Measurements from ENCODE around the gene ANKRD33B. TPM values are rescaled to one million over a fixed set of nuclear protein-coding genes. Genes with fewer than 3 reads are reported as not detected.
"Not testable (repeated sequence)": the region's sequence is repeated elsewhere in the genome, so short reads cannot be mapped to it uniquely, and the experiment has no call there.

The ANKRD33B gene
- 0.06 and 0.46 TPM in 2 replicates for total RNA-seq (2014; rRNA removed)
- polyA plus RNA-seq (2012), result 0.47 TPM

- DNase-seq (ENCODE audit: low read depth), result peak; percentile 51
Measured at GRCh38 chr5:10563945-10564837, at the start of gene ANKRD33B. Gene ANKRD33B, plus strand, starts transcription at chr5:10564070. Its CDS starts 398 bp downstream, at chr5:10564468.

GRCh38 chr5:10514572-10514971, 49.3 kb upstream of the ANKRD33B start:
- DNase-seq (ENCODE audit: low read depth), result not testable (repeated sequence)

GRCh38 chr5:10515492-10515891, 48.4 kb upstream of the ANKRD33B start:
- DNase-seq (ENCODE audit: low read depth), result no peak

- DNase-seq (ENCODE audit: low read depth), result no peak
Measured at GRCh38 chr5:10518347-10518746, 45.5 kb upstream of the ANKRD33B start.

DNA sequence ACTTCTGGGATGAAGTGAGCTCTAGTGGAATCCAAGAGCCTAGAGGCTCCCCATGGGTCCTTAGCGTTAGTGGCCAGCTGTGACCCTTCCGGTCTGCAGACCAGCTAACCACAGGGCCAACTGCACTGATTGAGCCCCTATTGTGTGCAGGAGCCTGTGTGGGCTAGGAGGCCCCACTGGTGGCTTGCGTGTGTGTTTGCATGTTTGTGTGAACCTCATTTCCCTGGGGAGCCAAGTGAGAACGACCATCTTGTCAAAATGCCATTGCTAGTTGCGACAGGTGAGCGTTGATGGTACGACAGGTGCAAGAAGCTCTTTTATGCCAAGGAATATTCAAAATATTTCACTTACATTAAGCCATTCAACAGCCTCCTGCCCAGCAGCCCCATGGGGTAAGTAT, 44.1 kb upstream of the ANKRD33B start:
- peak; percentile 20 for DNase-seq (ENCODE audit: low read depth)

GRCh38 chr5:10520706-10521105, 43.2 kb upstream of the ANKRD33B start:
- DNase-seq (ENCODE audit: low read depth), result no peak

DNA sequence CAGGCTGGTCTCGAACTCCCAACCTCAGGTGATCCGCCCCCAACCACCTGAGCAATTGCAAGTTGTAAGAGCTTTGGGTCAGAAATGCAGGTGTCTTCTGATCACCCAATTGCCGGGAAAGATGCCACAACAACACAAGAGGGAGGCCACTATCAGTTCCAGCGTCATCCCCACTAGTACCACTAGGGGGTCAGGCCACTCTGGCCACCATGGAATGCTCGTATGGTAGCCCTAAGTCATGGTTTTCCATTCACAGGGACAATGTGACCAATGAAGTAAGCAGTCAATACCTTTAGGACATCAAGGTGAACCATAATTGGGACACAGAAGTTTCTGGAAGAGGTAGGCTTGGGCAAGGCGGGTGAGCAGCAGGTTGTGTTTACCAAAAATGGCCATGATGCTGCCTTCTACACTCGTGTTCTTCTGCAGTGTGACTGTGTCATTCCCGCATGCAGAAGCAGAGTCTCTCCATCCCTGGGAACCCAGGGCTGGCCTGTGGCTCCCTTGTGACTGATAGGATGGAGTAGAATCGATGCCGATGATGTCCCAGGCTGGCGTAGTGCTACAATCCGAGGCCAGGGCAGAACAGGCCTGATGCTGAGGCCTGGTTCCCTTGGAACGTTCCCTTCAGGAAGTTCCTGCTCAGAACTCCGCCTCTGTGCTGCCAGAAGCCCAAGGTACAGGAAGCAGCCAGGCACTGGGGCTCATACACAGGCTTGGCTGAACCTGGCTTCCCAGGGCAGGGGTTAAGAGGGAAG, 42.2 kb upstream of the ANKRD33B start:
- DNase-seq (ENCODE audit: low read depth), result no peak

- no peak for DNase-seq (ENCODE audit: low read depth)
Measured at GRCh38 chr5:10522224-10522611, 41.7 kb upstream of the ANKRD33B start.

DNA sequence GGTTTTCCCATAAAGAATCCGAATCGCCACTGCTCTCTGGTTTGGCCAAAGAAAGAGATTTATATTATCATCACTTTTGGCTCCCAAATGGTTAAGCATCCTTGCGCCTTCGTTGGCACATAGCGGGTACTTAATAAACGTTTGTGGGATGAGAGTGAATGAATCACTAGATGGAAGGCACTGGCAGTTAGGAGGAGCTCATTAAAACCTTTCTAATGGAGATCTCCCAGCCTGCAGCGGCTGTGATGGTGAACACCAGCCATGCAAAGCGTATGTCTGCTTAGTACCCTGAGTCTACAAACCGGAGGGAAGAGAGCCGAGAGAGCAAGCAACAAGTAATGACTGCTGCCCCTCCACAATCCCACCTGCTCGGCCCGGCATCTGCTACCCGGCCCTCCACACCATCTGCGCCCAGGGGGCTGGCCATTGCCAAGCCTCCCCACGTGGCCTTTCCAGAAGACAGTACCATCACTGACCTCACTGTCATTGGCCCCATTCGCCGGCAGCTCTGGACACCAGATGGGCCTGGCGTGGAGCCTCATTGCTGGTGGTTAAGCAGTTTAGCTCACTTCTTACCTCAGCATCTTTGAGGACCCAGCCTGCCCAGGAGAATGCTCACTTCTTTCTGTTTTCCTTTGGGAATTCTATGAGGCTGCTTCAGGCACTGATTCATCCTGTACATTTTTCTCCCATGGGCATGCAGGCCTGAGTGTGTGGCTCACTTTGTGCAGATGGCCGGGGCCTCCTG, 39.3 kb upstream of the ANKRD33B start:
- DNase-seq (ENCODE audit: low read depth), result peak; percentile 80

GRCh38 chr5:10525124-10525495, 38.8 kb upstream of the ANKRD33B start:
- no peak for DNase-seq (ENCODE audit: low read depth)

- no peak for DNase-seq (ENCODE audit: low read depth)
Measured at GRCh38 chr5:10527281-10527950, 36.5 kb upstream of the ANKRD33B start.

DNA sequence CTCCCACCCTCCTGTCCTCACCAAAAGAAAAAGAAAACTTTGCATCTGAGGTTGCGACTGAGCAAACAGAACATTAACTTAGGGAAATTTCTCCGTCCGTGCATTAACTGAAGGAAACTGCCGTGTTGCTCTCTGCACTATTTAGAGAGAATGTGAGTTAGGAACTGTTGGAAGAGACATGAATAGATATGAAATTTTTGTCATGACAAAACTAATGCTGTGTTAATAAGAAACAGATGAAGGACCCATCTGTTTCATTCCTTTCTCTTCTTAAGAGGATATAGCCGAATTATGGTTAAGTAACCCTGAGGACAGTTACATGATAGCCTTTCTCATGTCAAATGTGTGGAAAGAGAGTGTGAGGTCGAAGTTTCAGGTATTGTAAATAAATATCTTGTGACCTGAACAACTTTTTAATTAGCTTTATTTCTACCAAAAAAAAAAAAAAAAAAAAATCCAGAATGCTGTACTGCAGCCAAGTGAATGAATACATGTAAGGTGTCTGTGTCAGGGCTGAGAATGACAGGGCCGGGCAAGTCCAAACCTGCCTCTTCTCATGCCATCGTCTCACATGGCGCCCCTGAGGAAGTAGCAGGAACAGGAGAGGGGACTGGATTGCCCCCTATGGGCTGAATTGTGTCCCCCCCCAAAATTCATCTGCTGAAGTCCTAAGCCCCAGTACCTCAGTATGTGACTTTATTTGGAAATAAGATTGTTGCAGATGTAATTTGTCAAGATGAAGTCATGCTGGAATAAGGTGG, 35.6 kb upstream of the ANKRD33B start:
- DNase-seq (ENCODE audit: low read depth), result no peak

- no peak for DNase-seq (ENCODE audit: low read depth)
Measured at GRCh38 chr5:10528827-10529226, 35.0 kb upstream of the ANKRD33B start.

GRCh38 chr5:10530601-10531320, 33.1 kb upstream of the ANKRD33B start:
- no peak for DNase-seq (ENCODE audit: low read depth)

- DNase-seq (ENCODE audit: low read depth), result no peak
Measured at GRCh38 chr5:10532421-10532820, 31.4 kb upstream of the ANKRD33B start.

- DNase-seq (ENCODE audit: low read depth), result no peak
Measured at GRCh38 chr5:10533226-10533625, 30.6 kb upstream of the ANKRD33B start.

DNA sequence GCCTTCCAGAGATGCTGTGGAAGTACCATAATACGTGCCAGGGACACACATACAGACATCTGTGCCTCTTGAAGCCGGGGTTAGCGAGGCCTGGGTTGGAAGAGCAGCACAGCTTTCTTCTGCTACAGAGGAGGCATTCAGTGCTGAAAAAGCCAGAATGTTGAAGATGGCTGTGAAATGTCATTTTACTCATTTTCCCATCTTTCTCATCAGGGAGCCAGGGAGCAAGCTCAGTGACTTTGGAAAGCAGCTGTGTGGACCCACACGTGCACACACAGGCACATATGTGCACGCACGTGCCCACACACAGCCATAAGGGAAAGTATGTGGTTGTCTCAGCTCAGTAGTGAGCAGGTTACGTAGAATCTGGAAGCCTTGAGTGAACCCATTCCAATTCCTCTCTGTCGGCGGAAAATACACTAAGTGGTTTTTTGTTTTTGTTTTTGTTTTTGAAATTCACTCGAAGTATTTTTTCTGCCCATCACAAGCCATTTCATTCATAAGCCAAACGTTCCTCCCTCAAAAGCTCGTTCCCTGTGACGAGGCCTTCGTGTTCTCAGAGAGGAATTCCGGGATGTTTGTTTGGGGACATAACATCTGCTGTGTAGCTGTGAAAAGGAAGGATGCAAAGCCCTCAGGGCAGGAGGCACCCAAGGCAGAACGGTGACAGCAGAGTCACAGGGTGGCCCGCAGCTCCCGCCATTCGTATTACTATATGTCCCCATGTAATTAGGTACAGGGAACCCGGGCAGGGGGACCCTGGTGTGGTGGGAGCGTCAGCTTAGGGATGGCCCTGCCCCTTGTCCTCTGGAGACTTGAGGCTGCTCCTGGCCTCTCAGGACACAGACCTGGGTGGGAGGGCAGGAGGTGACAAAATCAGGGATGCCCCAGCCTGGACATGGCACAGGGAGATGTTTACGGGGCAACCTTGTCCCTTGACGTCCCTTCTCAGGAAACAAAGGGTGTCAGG, 29.0 kb upstream of the ANKRD33B start:
- no peak for DNase-seq (ENCODE audit: low read depth)

DNA sequence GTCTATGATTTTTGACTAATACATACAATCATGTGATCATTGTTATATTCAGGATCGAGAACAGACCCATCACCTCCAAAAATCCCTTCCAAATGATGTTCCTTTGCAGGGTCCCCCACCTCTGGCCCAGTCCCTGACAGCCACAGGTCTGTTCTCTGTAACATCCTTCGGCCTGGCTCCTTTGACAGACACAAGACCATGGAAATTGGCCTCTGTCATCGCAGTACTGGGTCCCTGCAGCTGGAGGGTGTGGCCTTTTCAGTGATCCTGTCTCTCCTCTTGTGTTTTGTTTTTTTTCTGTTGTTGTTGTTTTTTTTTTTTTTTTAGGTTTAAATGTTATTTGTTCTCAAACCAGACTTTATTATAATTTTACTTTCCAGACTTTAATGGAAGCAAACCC, 27.4 kb upstream of the ANKRD33B start:
- no peak for DNase-seq (ENCODE audit: low read depth)
